GM12864 (cell line): ENCODE measurements around the gene DOC2A.
"Not testable (repeated sequence)": the region's sequence is repeated elsewhere in the genome, so short reads cannot be mapped to it uniquely, and the experiment has no call there.

ENCODE experiments used
- DNase-seq: peaks from one replicate; pipeline ENCODE4 v3.0.0-alpha.2; 2011; ENCODE audit warnings: low read depth
- H3K4me3 ChIP-seq: 2 replicates; pipeline ENCODE4 v1.5.1; 2011; ENCODE audit warnings: mild to moderate bottlenecking, low read depth, low read length, control low read depth
- TF ChIP-seq, protein P1 (sequence below): IDR thresholded peaks from 2 replicates; pipeline ENCODE4 v1.5.1; 2011; ENCODE audit warnings: low read depth, mild to moderate bottlenecking, moderate library complexity, low read length, control low read depth, inconsistent platforms; ENCODE audit errors: missing control alignments

The DOC2A gene

DNA sequence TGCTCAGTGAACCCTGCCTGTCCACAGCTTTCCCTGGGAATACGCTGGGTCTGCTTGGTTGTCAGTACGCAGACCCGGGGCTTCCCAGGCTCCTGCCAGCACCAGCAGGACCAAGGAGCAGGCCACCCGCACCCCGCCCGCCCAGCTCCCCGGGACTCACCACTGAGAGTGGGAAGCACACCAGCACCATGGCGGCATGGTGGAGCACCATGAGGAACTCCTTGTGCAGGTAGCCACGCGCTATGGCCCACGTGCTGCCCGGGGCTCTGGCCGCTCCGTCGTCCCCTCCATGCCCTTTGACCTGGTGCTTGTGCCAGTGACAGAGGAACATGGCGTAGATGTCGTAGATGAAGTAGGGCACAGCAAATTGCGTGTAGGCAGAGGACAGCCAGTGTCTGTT is 15.6 kb upstream of the DOC2A start:
- TF ChIP-seq, protein P1, sequence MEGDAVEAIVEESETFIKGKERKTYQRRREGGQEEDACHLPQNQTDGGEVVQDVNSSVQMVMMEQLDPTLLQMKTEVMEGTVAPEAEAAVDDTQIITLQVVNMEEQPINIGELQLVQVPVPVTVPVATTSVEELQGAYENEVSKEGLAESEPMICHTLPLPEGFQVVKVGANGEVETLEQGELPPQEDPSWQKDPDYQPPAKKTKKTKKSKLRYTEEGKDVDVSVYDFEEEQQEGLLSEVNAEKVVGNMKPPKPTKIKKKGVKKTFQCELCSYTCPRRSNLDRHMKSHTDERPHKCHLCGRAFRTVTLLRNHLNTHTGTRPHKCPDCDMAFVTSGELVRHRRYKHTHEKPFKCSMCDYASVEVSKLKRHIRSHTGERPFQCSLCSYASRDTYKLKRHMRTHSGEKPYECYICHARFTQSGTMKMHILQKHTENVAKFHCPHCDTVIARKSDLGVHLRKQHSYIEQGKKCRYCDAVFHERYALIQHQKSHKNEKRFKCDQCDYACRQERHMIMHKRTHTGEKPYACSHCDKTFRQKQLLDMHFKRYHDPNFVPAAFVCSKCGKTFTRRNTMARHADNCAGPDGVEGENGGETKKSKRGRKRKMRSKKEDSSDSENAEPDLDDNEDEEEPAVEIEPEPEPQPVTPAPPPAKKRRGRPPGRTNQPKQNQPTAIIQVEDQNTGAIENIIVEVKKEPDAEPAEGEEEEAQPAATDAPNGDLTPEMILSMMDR, result no peak
- no peak for DNase-seq

DNA sequence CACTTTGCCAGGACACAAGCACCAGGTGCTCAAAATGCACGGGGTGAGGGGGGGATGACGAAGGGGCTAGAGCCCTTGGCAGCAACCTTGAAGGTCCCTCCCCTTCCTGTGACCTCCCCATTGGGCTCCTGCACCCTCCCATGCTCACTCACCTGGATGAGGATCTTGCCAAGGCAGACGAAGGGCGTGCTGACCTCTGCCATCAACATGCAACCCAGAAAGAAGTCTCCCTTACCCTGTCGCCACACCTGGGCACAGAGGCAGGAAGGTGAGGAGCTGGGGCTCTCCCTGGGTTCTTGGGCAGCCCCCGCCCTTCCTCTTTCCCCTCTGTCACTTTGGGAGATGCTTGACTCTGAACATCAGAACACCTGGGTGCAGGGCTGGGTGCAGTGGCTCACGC is 14.7 kb upstream of the DOC2A start:
- no peak for DNase-seq
- TF ChIP-seq, protein P1, result no peak
- H3K4me3 ChIP-seq, result no peak overlapping the region

More for the DNA sequence above, 15.6 kb upstream of the DOC2A start:
- H3K4me3 ChIP-seq, result no peak overlapping the region

DNA sequence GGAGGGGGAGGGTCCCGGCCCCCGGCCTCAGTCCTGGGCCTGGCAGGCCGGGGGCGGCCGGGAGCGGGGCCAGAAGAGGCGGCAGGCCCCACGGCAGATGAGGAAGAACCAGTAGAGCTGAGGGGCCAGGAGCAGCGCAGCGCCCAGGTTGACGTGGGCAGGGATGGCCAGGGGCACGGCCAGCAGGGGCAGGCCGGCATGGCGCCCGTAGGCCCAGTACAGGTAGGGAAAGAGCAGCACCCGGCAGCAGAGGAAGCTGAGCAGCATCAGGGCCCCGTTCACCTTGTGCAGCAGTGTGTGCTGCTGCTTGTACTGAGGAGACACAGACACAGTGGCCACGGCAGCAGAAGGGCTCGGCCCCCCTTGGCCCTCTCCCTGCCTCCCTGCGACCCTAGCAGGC is 14.3 kb upstream of the DOC2A start:
- no peak overlapping the region for H3K4me3 ChIP-seq
- TF ChIP-seq, protein P1, result no peak
- DNase-seq, result no peak

DNA sequence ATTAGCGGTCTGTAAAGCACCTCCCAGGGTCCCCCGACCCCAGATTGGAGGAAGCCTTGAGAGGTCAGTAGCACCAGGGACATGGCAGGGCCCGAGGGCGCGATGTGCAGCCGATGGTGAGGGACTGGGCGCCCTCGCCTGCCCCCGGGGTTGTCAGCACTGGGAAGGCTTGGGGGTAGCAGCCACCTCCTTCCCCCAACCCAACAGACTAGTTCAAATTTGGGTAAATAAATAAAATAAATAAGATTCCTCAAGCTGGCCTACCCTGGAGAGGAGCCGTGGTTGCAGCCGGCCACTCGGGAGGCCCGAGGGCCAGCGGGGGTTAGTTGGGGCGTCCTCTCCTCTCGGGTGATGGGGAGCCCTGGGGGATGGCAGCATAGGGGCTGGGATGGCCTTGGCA is 13.6 kb upstream of the DOC2A start:
- TF ChIP-seq, protein P1, result no peak
- no peak for DNase-seq
- no peak overlapping the region for H3K4me3 ChIP-seq

DNA sequence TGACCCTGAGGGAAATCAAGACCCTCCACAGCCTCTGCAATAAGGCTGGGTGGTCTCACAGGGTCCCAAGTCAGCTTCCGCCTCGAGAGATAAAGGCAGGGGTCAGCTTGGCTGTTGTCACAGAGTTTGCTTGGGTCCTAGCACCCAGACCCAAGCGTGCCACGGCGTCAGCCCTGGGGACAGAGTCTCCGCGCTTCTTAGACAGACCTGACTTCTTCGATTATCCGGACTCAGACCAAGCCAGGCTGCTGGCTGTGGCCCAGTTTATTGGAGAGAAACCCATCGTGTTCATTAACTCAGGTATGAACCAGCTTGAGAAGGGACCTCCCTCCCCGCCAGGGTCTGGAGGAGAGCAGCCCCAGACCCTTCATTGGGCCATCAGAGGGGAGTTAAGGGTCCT is 12.8 kb upstream of the DOC2A start:
- no peak overlapping the region for H3K4me3 ChIP-seq
- TF ChIP-seq, protein P1, result no peak
- no peak for DNase-seq

DNA sequence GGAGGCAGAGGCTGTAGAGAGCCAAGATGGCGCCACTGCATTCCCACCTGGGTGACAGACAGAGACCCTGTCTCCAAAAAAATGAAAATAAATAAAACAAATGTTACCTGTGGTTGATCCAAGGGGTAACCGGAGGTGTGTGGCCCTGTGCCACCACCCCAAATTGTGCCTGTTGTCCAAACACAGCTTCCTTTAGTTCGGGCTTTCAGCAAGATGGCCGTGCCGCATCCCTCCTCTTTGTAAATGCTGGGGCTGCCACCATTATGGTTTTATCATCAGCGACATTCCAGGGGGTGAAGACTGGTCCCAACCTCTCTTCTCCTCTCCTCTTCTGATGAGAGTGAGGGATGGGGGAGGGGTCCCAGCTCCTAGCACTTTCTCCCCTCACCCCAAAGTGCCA is 12.1 kb upstream of the DOC2A start, which contains the start of gene C16orf92:
C16orf92 (plus strand) TSS at position 312 of the 400 bp plus-strand sequence. CDS start 143 bp downstream, outside the sequence.
- TF ChIP-seq, protein P1, result no peak
- DNase-seq, result no peak
- H3K4me3 ChIP-seq, result no peak within 1 kb of the TSS

DNA sequence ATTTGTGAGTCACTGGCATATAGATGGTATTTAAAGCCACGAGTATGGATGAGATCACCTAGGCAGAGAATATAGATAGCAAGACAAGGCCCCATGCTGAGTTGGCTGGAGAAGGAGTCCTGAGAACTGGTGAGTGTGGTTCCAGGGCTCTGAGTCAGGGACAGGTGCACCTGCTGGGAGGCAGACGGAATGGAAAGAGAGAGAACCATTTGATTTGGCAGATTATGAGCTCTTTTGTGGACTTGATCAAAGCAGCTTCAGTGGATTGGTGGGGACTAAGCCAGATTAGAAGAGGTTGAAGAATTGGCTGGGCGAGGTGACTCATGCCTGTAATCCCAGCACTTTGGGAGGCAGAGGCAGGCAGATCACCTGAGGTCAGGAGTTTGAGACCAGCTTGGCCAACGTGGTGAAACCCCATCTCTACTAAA is 7.9 kb upstream of the DOC2A start:
- no peak overlapping the region for H3K4me3 ChIP-seq
- no peak for DNase-seq
- TF ChIP-seq, protein P1, result no peak

DNA sequence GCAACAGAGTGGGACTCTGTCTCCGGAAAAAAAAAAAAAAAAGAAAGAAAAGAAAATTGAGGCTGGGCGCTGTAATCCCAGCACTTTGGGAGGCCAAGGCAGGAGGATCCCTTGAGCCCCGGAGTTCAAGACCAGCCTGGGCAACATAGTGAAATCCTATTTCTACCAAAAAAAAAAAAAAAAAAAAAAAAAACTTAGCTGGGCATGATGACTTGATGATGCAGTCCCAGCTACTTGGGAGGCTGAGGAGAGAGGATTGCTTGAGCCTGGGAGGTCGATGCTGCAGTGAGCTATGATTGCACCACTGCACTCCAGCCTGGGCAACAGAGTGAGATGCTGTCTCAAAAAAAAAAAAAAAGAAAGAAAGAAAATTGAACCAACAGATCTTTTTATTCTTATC is 7.1 kb upstream of the DOC2A start:
- not testable (repeated sequence) for H3K4me3 ChIP-seq, DNase-seq
